GM19468 (cell line): Measurements from ENCODE around the gene ARL11.
A peak's percentile ranks its signal among the peaks of the same experiment; 100 is the strongest.
"Not testable (repeated sequence)": the region's sequence is repeated elsewhere in the genome, so short reads cannot be mapped to it uniquely, and the experiment has no call there.

ENCODE experiments used
- ATAC-seq: cut with Tn5 transposase; IDR thresholded peaks from one replicate; pipeline ENCODE4 v1.9.1; 2021; ENCODE audit warnings: mild to moderate bottlenecking, moderate library complexity, moderate number of reproducible peaks; ENCODE audit not compliant: unreplicated experiment; ENCODE audit errors: extremely low read depth

The ARL11 gene

GRCh38 chr13:49610176-49610575, 18.1 kb upstream of the ARL11 start:
- no peak for ATAC-seq

GRCh38 chr13:49612042-49612441, 16.3 kb upstream of the ARL11 start:
- not testable (repeated sequence) for ATAC-seq

- no peak for ATAC-seq
Measured at GRCh38 chr13:49615836-49616675, 12.3 kb upstream of the ARL11 start.

GRCh38 chr13:49616676-49617065, 11.6 kb upstream of the ARL11 start:
- no peak for ATAC-seq

- ATAC-seq: peak; percentile 21
Measured at GRCh38 chr13:49620170-49620621, 8.1 kb upstream of the ARL11 start.

DNA sequence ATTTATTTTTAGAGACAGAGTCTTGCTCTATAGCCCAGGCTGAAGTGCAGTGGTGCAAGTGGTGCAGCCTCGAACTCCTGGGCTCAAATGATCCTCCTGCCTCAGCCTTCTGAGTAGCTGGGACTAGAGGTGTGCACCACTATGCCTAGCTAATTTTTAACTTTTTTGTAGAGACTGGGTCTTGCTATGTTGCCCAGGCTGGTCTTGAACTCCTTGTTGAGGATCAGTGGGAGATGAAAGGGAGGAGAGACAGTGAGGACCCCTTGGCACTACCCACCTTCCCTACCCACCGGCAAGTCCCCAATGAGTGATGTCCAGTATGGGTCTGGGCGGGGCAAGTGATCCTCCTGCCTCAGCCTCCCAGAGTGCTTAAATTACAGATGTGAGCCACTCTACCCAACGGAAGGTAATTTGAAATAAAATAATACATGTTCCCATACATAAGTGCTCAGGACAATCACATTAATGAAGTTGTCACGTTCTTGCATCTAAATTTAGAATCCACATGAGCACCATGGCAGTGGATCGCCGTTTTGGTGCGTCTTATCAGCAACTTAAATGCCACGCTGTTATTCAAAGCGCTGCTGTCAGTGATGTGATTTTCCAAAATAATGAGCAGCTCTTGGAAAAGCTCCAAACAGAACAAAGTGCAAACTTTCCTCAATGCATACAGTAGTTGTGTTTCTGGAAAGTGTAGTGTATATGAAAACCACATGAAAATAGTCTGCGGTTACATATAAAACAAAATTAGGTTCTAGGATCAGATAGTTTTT, 5.9 kb upstream of the ARL11 start:
- ATAC-seq: no peak

DNA sequence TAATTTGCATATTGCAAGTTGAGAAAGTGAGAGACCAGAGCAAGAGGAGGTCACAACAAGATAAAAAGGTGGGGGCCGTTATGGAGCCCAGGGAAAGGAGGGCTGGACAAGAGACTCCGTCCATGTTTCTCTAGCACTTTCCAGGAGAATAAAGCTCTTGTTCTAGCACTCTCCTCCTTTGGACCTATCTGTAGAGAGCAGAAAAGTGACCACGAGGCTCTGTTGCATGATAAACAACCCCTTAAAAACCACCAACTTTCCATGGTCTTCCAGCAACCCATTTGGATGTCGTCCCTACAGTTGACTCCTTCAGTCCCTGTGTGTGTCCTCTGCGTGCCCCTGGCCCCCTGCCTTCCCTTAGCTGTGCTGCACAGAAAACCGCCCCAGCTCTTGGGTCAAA, 4.1 kb upstream of the ARL11 start:
- ATAC-seq: no peak

DNA sequence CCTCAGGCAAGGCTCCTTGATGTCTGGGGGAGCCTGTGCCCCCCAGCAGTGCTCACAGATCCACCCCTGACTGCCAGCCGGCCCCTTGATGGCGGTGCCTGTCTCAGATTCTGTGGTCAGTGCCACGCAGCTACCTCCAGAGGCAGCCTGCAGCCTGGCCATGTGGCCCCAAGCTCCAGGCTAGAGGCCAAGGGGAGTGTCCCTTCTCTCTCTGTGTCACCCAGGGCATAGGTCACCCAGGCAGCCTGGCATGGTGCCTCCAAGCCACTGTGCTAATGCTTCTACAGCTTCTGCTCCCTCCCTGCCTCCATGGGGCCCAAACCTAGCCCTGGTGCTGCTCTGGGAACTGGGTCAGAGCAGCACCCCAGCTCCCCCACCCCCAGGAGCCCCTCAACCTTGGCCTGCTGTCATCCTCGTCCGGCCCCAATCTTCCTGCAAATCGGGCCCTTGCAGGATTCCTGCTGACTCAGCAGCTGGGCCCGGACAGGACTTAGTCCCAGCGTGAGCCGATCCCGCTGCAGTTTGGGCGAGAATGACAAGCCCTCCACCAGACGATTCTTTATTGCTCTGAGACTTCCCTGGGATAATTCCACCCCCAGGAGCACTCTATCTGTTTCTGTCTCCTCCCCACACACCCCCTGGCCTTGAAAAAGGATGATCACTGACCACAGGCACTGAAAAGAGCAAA, 2.8 kb upstream of the ARL11 start:
- no peak for ATAC-seq

DNA sequence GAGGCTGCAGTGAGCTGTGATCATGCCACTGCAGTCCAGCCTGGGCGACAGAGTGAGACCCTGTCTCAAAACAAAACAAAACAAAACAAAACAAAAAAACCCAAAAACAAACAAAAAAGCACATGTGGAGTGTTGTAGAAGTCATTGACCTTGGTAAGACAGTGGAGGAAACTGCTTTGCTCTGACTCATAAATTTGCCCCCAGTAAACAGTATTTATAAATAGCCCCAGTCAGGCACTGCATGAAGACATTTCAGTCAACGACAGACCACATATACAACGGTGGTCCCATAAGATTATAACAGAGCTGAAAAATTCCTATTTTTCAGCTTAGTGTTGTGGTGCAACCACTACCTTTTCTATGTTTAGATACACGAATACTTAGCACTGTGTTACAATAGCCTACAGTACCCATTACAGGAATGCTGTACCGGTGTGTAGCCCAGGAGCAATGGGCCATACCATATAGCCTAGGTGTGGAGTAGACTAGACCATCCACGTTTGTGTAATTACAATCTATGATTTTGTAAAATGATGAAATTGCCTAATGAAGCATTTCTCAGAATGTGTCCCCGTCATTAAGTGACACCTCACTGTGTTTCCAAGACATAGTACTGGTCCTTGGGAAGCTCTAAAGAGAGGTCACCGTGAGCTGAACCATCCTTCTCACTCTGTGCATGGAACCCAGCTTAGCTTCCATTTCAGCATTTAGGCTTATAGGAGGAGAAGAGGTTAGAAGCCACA, 1.1 kb downstream of the ARL11 start:
- ATAC-seq: no peak

DNA sequence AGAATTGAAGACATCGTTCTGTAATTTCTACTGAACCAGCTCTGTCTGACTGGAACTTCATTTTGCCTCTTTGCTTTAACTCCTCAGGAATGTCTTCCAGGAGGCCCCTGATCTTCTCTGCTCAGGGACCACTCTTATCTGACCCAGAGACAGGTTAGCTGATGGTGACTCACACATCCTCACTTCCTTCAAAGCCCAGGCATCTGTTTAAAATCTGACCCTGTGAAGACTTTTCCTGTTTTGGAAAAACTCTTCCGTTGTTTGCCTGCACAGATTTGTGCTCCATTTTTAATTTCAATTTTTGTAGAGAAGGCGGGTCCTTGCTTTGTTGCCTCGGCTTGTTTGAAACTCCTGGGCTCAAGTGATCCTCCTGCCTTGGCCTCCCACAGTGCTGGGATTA, 1.6 kb downstream of the ARL11 start:
- no peak for ATAC-seq

DNA sequence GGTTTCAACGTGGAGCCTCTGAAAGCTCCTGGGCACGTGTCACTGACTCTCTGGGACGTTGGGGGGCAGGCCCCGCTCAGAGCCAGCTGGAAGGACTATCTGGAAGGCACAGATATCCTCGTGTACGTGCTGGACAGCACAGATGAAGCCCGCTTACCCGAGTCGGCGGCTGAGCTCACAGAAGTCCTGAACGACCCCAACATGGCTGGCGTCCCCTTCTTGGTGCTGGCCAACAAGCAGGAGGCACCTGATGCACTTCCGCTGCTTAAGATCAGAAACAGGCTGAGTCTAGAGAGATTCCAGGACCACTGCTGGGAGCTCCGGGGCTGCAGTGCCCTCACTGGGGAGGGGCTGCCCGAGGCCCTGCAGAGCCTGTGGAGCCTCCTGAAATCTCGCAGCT, 2.3 kb downstream of the ARL11 start:
- ATAC-seq: no peak

GRCh38 chr13:49632156-49632555, 3.8 kb downstream of the ARL11 start:
- no peak for ATAC-seq

- no peak for ATAC-seq
Measured at GRCh38 chr13:49633710-49634109, 5.4 kb downstream of the ARL11 start.

DNA sequence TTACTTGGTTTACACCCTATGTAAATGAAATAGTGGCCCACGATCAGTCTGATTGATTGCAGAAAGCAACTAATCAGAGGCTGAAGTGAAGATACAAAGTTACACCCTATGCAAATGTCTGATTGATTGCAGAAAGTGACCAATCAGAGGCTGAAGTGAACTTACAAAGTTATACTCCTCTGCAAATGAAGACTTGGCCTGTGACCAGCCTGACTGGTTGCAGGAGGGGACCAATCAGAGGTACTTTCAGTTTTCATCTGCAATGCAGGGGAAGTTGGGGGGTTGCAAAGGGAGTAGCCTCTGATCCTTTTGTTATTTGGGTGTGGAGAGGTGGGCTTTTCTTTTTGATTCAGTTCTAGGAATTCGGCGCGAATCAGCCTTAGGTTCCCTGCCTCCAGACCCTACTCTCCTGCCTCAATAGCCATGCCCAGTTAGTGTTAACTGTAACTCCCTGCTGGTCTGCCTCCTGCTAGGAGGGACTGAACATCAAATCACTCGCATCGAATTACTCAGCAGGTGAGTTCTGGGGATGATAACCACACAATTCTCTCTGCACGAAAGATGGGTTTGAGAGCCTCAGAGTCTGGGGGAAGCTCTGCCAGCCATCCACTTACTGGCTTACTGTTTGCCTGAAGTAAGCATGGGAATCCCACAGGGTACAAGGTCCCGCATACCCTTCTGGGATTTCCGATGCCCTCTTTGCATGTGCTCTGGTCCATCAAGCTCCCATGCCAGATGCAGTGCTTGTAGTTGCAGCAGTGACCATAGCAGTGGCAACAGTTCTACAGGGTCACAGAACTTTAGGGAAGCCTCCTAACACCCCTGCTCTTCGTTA, 7.5 kb downstream of the ARL11 start:
- ATAC-seq: peak; percentile 51

- no peak for ATAC-seq
Measured at GRCh38 chr13:49636705-49637104, 8.4 kb downstream of the ARL11 start.

DNA sequence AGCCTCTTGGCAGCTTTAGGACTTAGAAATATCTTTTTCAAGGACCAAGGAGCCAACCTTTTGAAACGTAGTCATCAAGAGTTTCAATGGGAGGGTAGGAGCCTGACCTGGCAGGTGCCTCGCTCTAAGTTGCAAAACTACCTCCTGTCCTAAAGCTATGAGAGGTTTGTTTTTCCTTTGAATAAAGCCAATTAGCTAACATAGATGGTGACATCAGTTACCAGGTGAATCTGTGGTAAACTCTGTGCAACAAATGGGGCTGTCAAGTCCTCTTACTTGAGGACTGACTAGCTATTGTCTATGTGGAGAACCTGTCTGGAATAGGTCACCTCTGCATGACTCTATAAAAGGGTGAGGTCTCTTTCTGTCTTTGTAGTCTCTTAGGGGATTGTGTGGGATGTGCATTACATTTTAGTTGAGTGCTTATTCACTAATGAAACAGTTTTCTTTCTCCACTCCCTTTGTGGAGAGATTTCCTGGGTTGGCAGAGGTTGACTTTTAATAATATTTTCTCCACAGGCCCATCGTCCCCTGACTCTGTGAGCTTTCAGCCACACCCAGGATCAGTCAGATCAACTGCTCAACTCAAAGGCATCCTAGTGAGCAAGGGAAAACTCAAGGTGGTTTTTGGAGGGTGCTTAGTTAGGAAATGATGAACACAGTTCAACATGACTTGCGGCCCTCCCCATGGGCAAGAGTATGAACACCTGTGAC, 9.9 kb downstream of the ARL11 start:
- no peak for ATAC-seq

GRCh38 chr13:49638744-49639072, 10.4 kb downstream of the ARL11 start:
- no peak for ATAC-seq

DNA sequence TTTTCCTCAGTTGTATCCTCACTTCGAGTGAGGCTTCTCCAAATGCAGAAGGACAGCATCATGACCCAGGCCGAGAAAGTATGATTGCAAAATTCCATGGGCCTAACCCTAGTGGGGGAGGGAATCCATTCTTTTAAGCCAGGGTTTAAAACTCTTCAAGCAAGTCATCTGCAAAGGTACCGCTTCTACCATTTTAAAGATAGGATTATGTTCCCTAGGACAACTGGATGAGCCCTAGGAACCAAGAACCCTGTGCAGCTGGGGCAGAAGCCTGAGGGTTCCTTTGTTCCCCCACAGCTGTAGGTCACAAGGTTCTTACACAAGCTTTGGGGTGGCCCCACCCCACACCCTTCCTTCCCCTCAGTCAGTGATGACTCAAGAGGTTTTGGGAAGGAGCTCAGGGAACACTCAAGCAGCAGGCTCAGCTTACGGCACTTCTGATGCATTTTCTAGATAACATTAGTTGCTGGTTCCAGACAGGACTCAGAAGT, 13.5 kb downstream of the ARL11 start:
- ATAC-seq: no peak
